K562 (cell line): ENCODE results near the gene KCNIP2. TPM values are rescaled to one million over a fixed set of nuclear protein-coding genes. Genes with fewer than 3 reads are reported as not detected.
A peak's percentile ranks its signal among the peaks of the same experiment; 100 is the strongest.

Experiments used
- ATAC-seq: fragments of 200-7000 bp; cut with Tn5 transposase; 3 replicates; pipeline ENCODE4 v1.9.1; 2020; ENCODE audit warnings: moderate library complexity
- BruUV-seq: library from RNA; stranded (reverse); fragments of 400-500 nt; replicated peaks from 2 replicates; lab custom pipeline; 2021; lab: Mats Ljungman, UMichigan
- CTCF ChIA-PET: fragments of 300-600 bp; formaldehyde crosslinking; extraction: SDS; loops from one replicate; lab custom pipeline; 2021; ENCODE audit warnings: low intra/inter-chr PET ratio; lab: Yijun Ruan, JAX
- POLR2A ChIA-PET: fragments of 300-600, 350-650 bp; sonication (Branson Sonifier 250); formaldehyde crosslinking; extraction: SDS; loops from one replicate; lab custom pipeline; 2021; ENCODE audit warnings: antibody characterized with exemption, inconsistent platforms; lab: Yijun Ruan, JAX
- DNase-seq, 4 experiments: peaks; one replicate each; pipeline versions ENCODE4 v3.0.0 to v3.0.0-alpha.2; 2011 to 2018; ENCODE audit warnings: low spot score in 3 of 4, mixed read lengths in 3 of 4; ENCODE audit errors: extremely low read depth in 1 of 4
- FAIRE-seq: peaks from 2 replicates; lab custom pipeline; 2011; peaks lifted over from hg19 to GRCh38; lab: Jason Lieb, UNC
- H2AFZ ChIP-seq: 2 replicates; pipeline ENCODE4 v1.6.0; 2011; ENCODE audit warnings: low read depth, low read length, control low read depth, inconsistent platforms
- H3K27ac ChIP-seq: fragments of 200-600 bp; 3 replicates; pipeline ENCODE4 v1.8.0; 2011; ENCODE audit warnings: low read depth, mild to moderate bottlenecking, control low read depth, inconsistent platforms, low read length, moderate library complexity, mixed read lengths; ENCODE audit errors: extremely low read depth
- H3K27me3 ChIP-seq, 2 experiments: fragments of 300-600 bp in 1 of 2; 2 replicates in 1 of 2; 3 replicates in 1 of 2; pipeline versions ENCODE4 v1.6.0 to v1.8.0; 2011; ENCODE audit warnings: inconsistent platforms in 2 of 2, low read length in 2 of 2, mild to moderate bottlenecking in 1 of 2, mixed read lengths in 1 of 2, moderate library complexity in 1 of 2; ENCODE audit not compliant: control insufficient read depth in 2 of 2, insufficient read depth in 2 of 2
- H3K36me3 ChIP-seq: fragments of 300-600 bp; 3 replicates; pipeline ENCODE4 v1.8.0; 2011; ENCODE audit warnings: mild to moderate bottlenecking, low read length, inconsistent platforms; ENCODE audit not compliant: control insufficient read depth, insufficient read depth
- H3K4me1 ChIP-seq, 2 experiments: fragments of 200-600 bp in 1 of 2; replicated peaks in 1 of 2; 2 replicates in 1 of 2; 3 replicates in 1 of 2; pipeline versions ENCODE4 v1.5.1 to v1.8.0; 2011; ENCODE audit warnings: inconsistent platforms in 2 of 2, low read length in 2 of 2, mild to moderate bottlenecking in 1 of 2, mixed read lengths in 1 of 2, moderate library complexity in 1 of 2; ENCODE audit not compliant: control insufficient read depth in 2 of 2, insufficient read depth in 2 of 2
- H3K4me2 ChIP-seq: 2 replicates; pipeline ENCODE4 v1.6.1; 2011; ENCODE audit warnings: low read length, control low read depth, inconsistent platforms, mixed read lengths; ENCODE audit not compliant: insufficient read depth
- H3K4me3 ChIP-seq: fragments of 200-600 bp; sonication (generic), shearing (Covaris generic); 2 replicates; pipeline ENCODE4 v1.5.1; 2016; ENCODE audit warnings: control low read depth, inconsistent platforms
- H3K79me2 ChIP-seq: fragments of 200-600 bp; 3 replicates; pipeline ENCODE4 v1.8.0; 2011; ENCODE audit warnings: low read length, inconsistent platforms; ENCODE audit not compliant: control insufficient read depth, insufficient read depth
- H3K9ac ChIP-seq, 2 experiments: 2 replicates each; pipeline versions ENCODE4 v1.6.0 to v1.6.1; 2011; ENCODE audit warnings: low read depth in 2 of 2, low read length in 2 of 2, control low read depth in 1 of 2, inconsistent platforms in 1 of 2, mild to moderate bottlenecking in 1 of 2, mixed read lengths in 1 of 2; ENCODE audit not compliant: insufficient read depth in 1 of 2
- H3K9me1 ChIP-seq: one replicate; pipeline ENCODE4 v1.6.0; 2011; ENCODE audit warnings: inconsistent platforms, mild to moderate bottlenecking, low read length, moderate library complexity; ENCODE audit not compliant: control insufficient read depth, insufficient read depth
- H3K9me3 ChIP-seq: replicated peaks from 2 replicates; pipeline ENCODE4 v1.5.1; 2011; ENCODE audit warnings: low read depth, low read length, inconsistent platforms; ENCODE audit not compliant: control insufficient read depth, insufficient read depth
- H4K20me1 ChIP-seq: replicated peaks from 2 replicates; pipeline ENCODE4 v1.6.1; 2011; ENCODE audit warnings: low read length, inconsistent platforms, mixed read lengths; ENCODE audit not compliant: control insufficient read depth, insufficient read depth
- RBFOX2 ChIP-seq: fragments of 200-400 bp; formaldehyde crosslinking; IDR thresholded peaks from 2 replicates; pipeline ENCODE4 v1.6.1; 2017; ENCODE audit warnings: low read depth, mild to moderate bottlenecking, low read length, moderate library complexity
- ZNF436 ChIP-seq: fragments of 250-450, 450-650 bp; sonication (Bioruptor Pico); formaldehyde crosslinking; IDR thresholded peaks from 2 replicates; pipeline ENCODE4 v1.7.0; 2020; ENCODE audit warnings: mild to moderate bottlenecking
- WGBS: fragments of 100-300 bp; shearing (Covaris generic); methylation state at CpG from one replicate; pipeline ENCODE4 v1.1.6; 2016; ENCODE audit warnings: low coverage, mixed read lengths; ENCODE audit not compliant: insufficient coverage; ENCODE audit errors: missing lambda C conversion rate; 5-methylcytosine and 5-hydroxymethylcytosine counted together
- in situ Hi-C: fragments of 300-500 bp; cut with MboI; formaldehyde crosslinking; loops from 4 replicates; pipeline ENCODE4 v1.15.0; 2018; ENCODE audit warnings: inconsistent platforms, mixed read lengths
- intact Hi-C: fragments of 100-400 bp; cut with micrococcal nuclease; formaldehyde crosslinking; loops from 2 replicates; pipeline ENCODE4 v1.14.2; 2022
- polyA plus RNA-seq, 8 experiments: library from polyadenylated mRNA; depleted of rRNA in 4 of 8; stranded (reverse) in 5 of 8; unstranded in 3 of 8; fragments of >200 nt; fragmentation: Nextera tagmentation in 2 of 8; fragmentation: Illumina TruSeq in 1 of 8; extraction: Ambion mirVana in 2 of 8; extraction: Trizol in 1 of 8; gene quantifications; 2 replicates each; pipeline versions ENCODE4 v1.2.1 to v1.2.3, GENCODE V29; 2011 to 2014; ENCODE audit warnings: inconsistent platforms in 1 of 8, missing spikeins in 1 of 8
- total RNA-seq, 7 experiments: library from RNA; depleted of rRNA in 6 of 7; stranded (reverse); fragments of >200 nt in 6 of 7; fragmentation: Illumina TruSeq in 2 of 7; extraction: Trizol in 2 of 7; gene quantifications; 2 replicates each; pipeline versions ENCODE4 v1.2.1 to v1.2.3, GENCODE V29; 2011 to 2021; ENCODE audit warnings: low replicate concordance in 1 of 7
- TF ChIP-seq, protein P1 (sequence below): sonication (generic); formaldehyde crosslinking; IDR thresholded peaks from 2 replicates; pipeline ENCODE4 v1.8.1; 2023; ENCODE audit warnings: mild to moderate bottlenecking, missing genetic modification reagents

KCNIP2 gene
- total and polyA plus RNA-seq, 9 of the 15 experiments (the other 6 are each of a cell fraction or from before 2014, with no cell fraction given): 2.5 to 7.6 (median 4.1) TPM

DNA sequence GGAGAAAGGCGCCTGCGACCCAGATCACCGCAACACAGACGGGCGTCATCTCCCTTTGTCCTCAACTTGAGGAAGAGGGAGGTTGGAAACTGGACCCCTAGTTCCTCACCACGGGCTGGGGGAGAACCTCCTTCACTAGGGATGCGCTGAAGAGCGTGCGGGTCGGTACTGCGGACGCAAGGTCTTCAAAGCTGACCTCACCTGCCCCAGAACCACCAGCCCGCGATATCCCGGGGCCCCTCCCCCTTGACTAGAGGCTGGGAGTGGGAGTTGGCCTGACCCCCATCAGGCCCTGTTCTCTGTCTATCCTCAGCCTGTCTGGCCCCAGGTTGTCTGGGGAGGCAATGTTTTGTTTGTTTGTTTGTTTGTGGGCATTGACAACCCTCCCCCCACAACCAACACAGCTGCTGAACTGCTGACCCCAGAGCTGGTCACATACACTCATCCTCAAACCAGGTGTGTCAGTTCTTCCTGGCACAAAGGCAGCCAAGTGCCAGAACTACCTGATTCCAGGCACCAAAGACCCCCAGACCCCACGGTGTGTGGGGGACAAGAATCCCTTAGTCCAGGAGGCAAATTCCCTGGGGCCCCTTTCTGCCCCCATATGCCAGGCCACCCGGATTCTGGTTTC lies 63.3 kb downstream of the KCNIP2 start:
- intact Hi-C loops: loop anchor here (5.0 kb wide), 2 partner anchors 292 to 568 kb away; no protein-coding TSS in a partner anchor
- Histone ChIP-seq H3K4me2 (no peak overlapping the region), H3K27me3 (no peaks in the 10 kb centered on the region), H3K4me3 (no peak overlapping the region), H3K79me2 (peaks cover 21% of the 10 kb centered on the region), H3K4me1 (peaks cover 17 to 51% of the 10 kb centered on the region in 2 experiments), H3K27ac (no peak overlapping the region), H4K20me1 (peaks cover 11% of the 10 kb centered on the region), H3K9me1 (no peaks in the 10 kb centered on the region), H2AFZ (no peak overlapping the region), H3K36me3 (peaks cover 31% of the 10 kb centered on the region; the same call in 2 of the 3 replicates), H3K9me3 (no peaks in the 10 kb centered on the region), H3K9ac (no peak overlapping the region)
- DNase-seq (no peak), FAIRE-seq (no peak), ATAC-seq (no peak)
- ChIA-PET CTCF (interaction anchor here (1.1 to 2.6 kb wide), 2 partner anchors 178 to 566 kb away, joined by 5 to 32 read pairs; no protein-coding TSS in a partner anchor), POLR2A (interaction anchor here (0.9 kb wide), 1 partner anchor 192 kb away, joined by 4 read pairs; the partner anchor contains the start of genes DPCD and POLL)
- in situ Hi-C loops: loop anchor here (5.0 kb wide), 1 partner anchor 173 kb away; no protein-coding TSS in a partner anchor
- TF ChIP-seq, protein P1, sequence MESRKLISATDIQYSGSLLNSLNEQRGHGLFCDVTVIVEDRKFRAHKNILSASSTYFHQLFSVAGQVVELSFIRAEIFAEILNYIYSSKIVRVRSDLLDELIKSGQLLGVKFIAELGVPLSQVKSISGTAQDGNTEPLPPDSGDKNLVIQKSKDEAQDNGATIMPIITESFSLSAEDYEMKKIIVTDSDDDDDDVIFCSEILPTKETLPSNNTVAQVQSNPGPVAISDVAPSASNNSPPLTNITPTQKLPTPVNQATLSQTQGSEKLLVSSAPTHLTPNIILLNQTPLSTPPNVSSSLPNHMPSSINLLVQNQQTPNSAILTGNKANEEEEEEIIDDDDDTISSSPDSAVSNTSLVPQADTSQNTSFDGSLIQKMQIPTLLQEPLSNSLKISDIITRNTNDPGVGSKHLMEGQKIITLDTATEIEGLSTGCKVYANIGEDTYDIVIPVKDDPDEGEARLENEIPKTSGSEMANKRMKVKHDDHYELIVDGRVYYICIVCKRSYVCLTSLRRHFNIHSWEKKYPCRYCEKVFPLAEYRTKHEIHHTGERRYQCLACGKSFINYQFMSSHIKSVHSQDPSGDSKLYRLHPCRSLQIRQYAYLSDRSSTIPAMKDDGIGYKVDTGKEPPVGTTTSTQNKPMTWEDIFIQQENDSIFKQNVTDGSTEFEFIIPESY (CRISPR knock-in tag): peak; percentile 63; the same call in 1 of the 2 replicates
- TF ChIP-seq ZNF436: no peak
- TF ChIP-seq RBFOX2: 0 out of 2 replicates have a peak, but pooled peaks have one; percentile 3
- no TSS peak for BruUV-seq
- 95% methylated on average over 4 of the region's 17 CpGs for WGBS
